ENCODE results near the gene APLNR.

DNA sequence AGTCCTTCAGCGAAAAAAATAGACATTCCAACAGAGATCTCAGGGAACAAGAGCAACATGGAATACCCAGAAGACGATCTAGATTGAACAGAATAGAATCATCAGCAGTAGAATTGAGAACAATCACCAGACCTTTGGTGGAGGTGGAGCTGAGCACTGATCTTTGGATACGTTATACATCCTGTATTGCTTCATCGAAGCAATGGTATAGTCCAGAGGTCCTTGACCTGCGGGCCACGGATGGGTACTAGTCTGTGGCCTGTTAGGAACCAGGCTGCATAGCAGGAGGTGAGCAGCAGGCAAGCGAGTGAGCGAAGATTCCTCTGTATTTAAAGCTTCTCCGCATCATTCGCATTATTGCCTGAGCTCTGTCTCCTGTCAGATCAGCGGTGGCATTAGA is 37.7 kb downstream of the APLNR start:
- TF ChIP-seq POLR2A (IDR thresholded peaks at IDR 0.05) = no peak
- TF ChIP-seq, protein P1, sequence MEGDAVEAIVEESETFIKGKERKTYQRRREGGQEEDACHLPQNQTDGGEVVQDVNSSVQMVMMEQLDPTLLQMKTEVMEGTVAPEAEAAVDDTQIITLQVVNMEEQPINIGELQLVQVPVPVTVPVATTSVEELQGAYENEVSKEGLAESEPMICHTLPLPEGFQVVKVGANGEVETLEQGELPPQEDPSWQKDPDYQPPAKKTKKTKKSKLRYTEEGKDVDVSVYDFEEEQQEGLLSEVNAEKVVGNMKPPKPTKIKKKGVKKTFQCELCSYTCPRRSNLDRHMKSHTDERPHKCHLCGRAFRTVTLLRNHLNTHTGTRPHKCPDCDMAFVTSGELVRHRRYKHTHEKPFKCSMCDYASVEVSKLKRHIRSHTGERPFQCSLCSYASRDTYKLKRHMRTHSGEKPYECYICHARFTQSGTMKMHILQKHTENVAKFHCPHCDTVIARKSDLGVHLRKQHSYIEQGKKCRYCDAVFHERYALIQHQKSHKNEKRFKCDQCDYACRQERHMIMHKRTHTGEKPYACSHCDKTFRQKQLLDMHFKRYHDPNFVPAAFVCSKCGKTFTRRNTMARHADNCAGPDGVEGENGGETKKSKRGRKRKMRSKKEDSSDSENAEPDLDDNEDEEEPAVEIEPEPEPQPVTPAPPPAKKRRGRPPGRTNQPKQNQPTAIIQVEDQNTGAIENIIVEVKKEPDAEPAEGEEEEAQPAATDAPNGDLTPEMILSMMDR (IDR thresholded peaks at IDR 0.05) = no peak

Data from right lobe of liver (tissue), 4 donors.